SK-N-SH (cell line): ENCODE measurements around the gene RAB3C.

Source experiments
- CHD2 ChIP-seq: fragments of 150-350 bp; IDR thresholded peaks from 2 replicates; pipeline ENCODE4 v1.6.1; 2018; ENCODE audit warnings: low read length; ENCODE audit not compliant: partially characterized antibody
- CTCF ChIP-seq: fragments of 200-600 bp; sonication (generic); IDR thresholded peaks from 2 replicates; pipeline ENCODE4 v1.6.1; 2017; ENCODE audit warnings: antibody characterized with exemption, mild to moderate bottlenecking, moderate library complexity
- ELF1 ChIP-seq: IDR thresholded peaks from 2 replicates; pipeline ENCODE4 v1.4.0; 2012
- EP300 ChIP-seq, 2 experiments: IDR thresholded peaks; 2 replicates each; pipeline versions ENCODE4 v1.4.0 to v1.6.1; 2012; ENCODE audit warnings: borderline replicate concordance in 1 of 2, low read depth in 1 of 2, low read length in 1 of 2
- FOXJ3 ChIP-seq: sonication (generic); formaldehyde crosslinking; IDR thresholded peaks from 2 replicates; pipeline ENCODE4 v1.5.1; 2020; ENCODE audit warnings: mild to moderate bottlenecking, missing genetic modification reagents
- MXI1 ChIP-seq: IDR thresholded peaks from 2 replicates; pipeline ENCODE4 v1.6.1; 2012; ENCODE audit warnings: mild to moderate bottlenecking, low read depth, low read length, improper control_type of control experiment
- POLR2AphosphoS5 ChIP-seq: IDR thresholded peaks from 2 replicates; pipeline ENCODE4 v1.6.1; 2012; ENCODE audit warnings: low read depth, low read length
- REST ChIP-seq: IDR thresholded peaks from 2 replicates; pipeline ENCODE4 v1.6.1; 2012; ENCODE audit warnings: mild to moderate bottlenecking, low read depth, low read length, moderate library complexity
- YY1 ChIP-seq: IDR thresholded peaks from 2 replicates; pipeline ENCODE4 v1.4.0; 2012; ENCODE audit warnings: low read depth, mild to moderate bottlenecking

GRCh38 chr5:58797021-58797420 is 214.1 kb downstream of the RAB3C start:
- no peak for TF ChIP-seq MXI1
- no peak for TF ChIP-seq POLR2AphosphoS5
- no peak for TF ChIP-seq CTCF
- TF ChIP-seq FOXJ3 (CRISPR knock-in tag): no peak
- no peak for TF ChIP-seq YY1
- TF ChIP-seq CHD2: no peak
- no peak for TF ChIP-seq ELF1
- TF ChIP-seq EP300 (IDR thresholded peaks at IDR 0.05; ENCODE audit: borderline replicate concordance in 1 of 2, low read depth in 1 of 2, low read length in 1 of 2): no peak
- TF ChIP-seq REST: no peak
